Natural killer cell (primary cell): ENCODE results near the gene CSGALNACT2. TPM values are rescaled to one million over a fixed set of nuclear protein-coding genes. Genes with fewer than 3 reads are reported as not detected.
A peak's percentile ranks its signal among the peaks of the same experiment; 100 is the strongest.

Experiments used
- ATAC-seq, 3 donors: fragments of 150-1000 bp in 2 of 3; fragments of 200-7000 bp in 1 of 3; cut with Tn5 transposase; 1 replicate in 1 of 3; 2 replicates in 2 of 3; pipeline ENCODE4 v1.10.0; 2021; ENCODE audit warnings: mild to moderate bottlenecking in 2 of 3, moderate library complexity in 2 of 3
- DNase-seq, 2 donors: peaks; one replicate each; pipeline versions ENCODE4 v3.0.0 to v3.0.0-alpha.2; 2013 to 2021; ENCODE audit warnings: mixed read lengths in 1 of 2
- H3K27ac ChIP-seq: one replicate; pipeline ENCODE4 v1.5.1; 2013; ENCODE audit warnings: mild to moderate bottlenecking, low read length
- H3K27me3 ChIP-seq: one replicate; pipeline ENCODE4 v1.6.1; 2013; ENCODE audit warnings: low read length; ENCODE audit not compliant: control insufficient read depth, insufficient read depth
- H3K36me3 ChIP-seq: one replicate; pipeline ENCODE4 v1.6.1; 2013; ENCODE audit warnings: low read length; ENCODE audit not compliant: control insufficient read depth, insufficient read depth
- H3K4me1 ChIP-seq: one replicate; pipeline ENCODE4 v1.6.1; 2013; ENCODE audit warnings: low read length; ENCODE audit not compliant: control insufficient read depth, insufficient read depth
- H3K4me3 ChIP-seq: one replicate; pipeline ENCODE4 v1.5.1; 2013; ENCODE audit warnings: low read length
- H3K9me3 ChIP-seq: one replicate; pipeline ENCODE4 v1.6.1; 2013; ENCODE audit warnings: low read length; ENCODE audit not compliant: control insufficient read depth, insufficient read depth
- H3K27ac Mint-ChIP-seq, 2 donors: one replicate each; pipeline ENCODE4 v1.8.0; 2022; ENCODE audit warnings: mild to moderate bottlenecking in 2 of 2, mixed read lengths in 2 of 2, moderate library complexity in 1 of 2
- H3K27me3 Mint-ChIP-seq, 2 donors: one replicate each; pipeline ENCODE4 v1.8.0; 2022; ENCODE audit warnings: low read depth in 2 of 2, mixed read lengths in 2 of 2
- H3K36me3 Mint-ChIP-seq: one replicate; pipeline ENCODE4 v1.8.0; 2022; ENCODE audit warnings: mixed read lengths
- H3K4me1 Mint-ChIP-seq, 2 donors: one replicate each; pipeline ENCODE4 v1.8.0; 2022; ENCODE audit warnings: mixed read lengths in 2 of 2
- H3K4me3 Mint-ChIP-seq: one replicate; pipeline ENCODE4 v1.8.0; 2022; ENCODE audit warnings: mild to moderate bottlenecking, moderate library complexity, mixed read lengths
- H3K9me3 Mint-ChIP-seq, 2 donors: one replicate each; pipeline ENCODE4 v1.8.0; 2022; ENCODE audit warnings: mixed read lengths in 2 of 2
- CTCF ChIP-seq: fragments of 200-600 bp; IDR thresholded peaks from one replicate; pipeline ENCODE4 v1.8.0; 2022; ENCODE audit warnings: antibody characterized with exemption
- WGBS: methylation state at CpG from one replicate; pipeline ENCODE4 v1.1.7; 2013; ENCODE audit warnings: missing lambda C conversion rate; ENCODE audit not compliant: insufficient coverage; 5-methylcytosine and 5-hydroxymethylcytosine counted together
- intact Hi-C: fragments of 100-400 bp; cut with micrococcal nuclease; formaldehyde crosslinking; loops from one replicate; pipeline ENCODE4 v1.14.2; 2022
- total RNA-seq, 4 donors: library from RNA; stranded (reverse); fragments of 120-200 nt in 1 of 4; gene quantifications; one replicate each; pipeline versions ENCODE4 v1.2.3 to v1.2.4, GENCODE V29; 2013 to 2022

The CSGALNACT2 gene
- total RNA-seq, 3 donors from 2014 or later (not counting 1 experiment from before 2014, with no cell fraction given) = 49.9 to 57.4 (median 52.8) TPM

- 72% methylated on average over 19 of the region's 19 CpGs for WGBS
- DNase-seq (no peak), ATAC-seq (no peak)
- Histone ChIP-seq H3K9me3 (no peaks in the 10 kb centered on the region), H3K4me3 (no peak overlapping the region), H3K4me1 (peaks cover 32% of the 10 kb centered on the region), H3K27me3 (no peaks in the 10 kb centered on the region), H3K27ac (peak overlapping the region; percentile 75), H3K36me3 (no peaks in the 10 kb centered on the region)
- Mint-ChIP-seq H3K4me3 (peak overlapping the region; percentile 76), H3K4me1 (peaks cover 25 to 34% of the 10 kb centered on the region in 2 donors), H3K9me3 (no peaks in the 10 kb centered on the region), H3K27me3 (no peaks in the 10 kb centered on the region), H3K27ac (peak overlapping the region; percentile 90 to 95), H3K36me3 (no peaks in the 10 kb centered on the region)
- intact Hi-C loops = loop anchor here (1.0 to 2.0 kb wide), 2 partner anchors 16 to 18 kb away; partner anchors contain the start of gene CSGALNACT2
- TF ChIP-seq CTCF = no peak
These were observed 17.9 kb upstream of the CSGALNACT2 start for GRCh38 chr10:43120116-43120928.

- ATAC-seq (peak; percentile 95 to 99 (median 97)), DNase-seq (peak; percentile 61 to 71)
- Histone ChIP-seq H3K4me3 (no peak overlapping the region), H3K27me3 (no peaks in the 10 kb centered on the region), H3K4me1 (peaks cover 34% of the 10 kb centered on the region), H3K36me3 (no peaks in the 10 kb centered on the region), H3K9me3 (no peaks in the 10 kb centered on the region), H3K27ac (peak overlapping the region; percentile 75)
- Mint-ChIP-seq H3K9me3 (no peaks in the 10 kb centered on the region), H3K27ac (peak overlapping the region; percentile 90 to 95), H3K4me3 (peak overlapping the region; percentile 76), H3K4me1 (peaks cover 25 to 34% of the 10 kb centered on the region in 2 donors), H3K27me3 (no peaks in the 10 kb centered on the region), H3K36me3 (no peaks in the 10 kb centered on the region)
- 0% methylated on average over 3 of the region's 3 CpGs for WGBS
- intact Hi-C loops = loop anchor here (1.0 to 2.0 kb wide), 2 partner anchors 16 to 17 kb away; partner anchors contain the start of gene CSGALNACT2
- no peak for TF ChIP-seq CTCF
These were observed 17.3 kb upstream of the CSGALNACT2 start for GRCh38 chr10:43120929-43121314.

- H3K4me3 Mint-ChIP-seq = peak overlapping the region; percentile 76
- intact Hi-C loops = loop anchor here (2.0 kb wide), 1 partner anchor 17 kb away; no protein-coding TSS in a partner anchor
- H3K27ac Mint-ChIP-seq = peak overlapping the region; percentile 90 to 95
- H3K4me1 Mint-ChIP-seq = peaks cover 25 to 34% of the 10 kb centered on the region in 2 donors
- no peak overlapping the region for H3K4me3 ChIP-seq
- no peaks in the 10 kb centered on the region for H3K27me3 ChIP-seq
- H3K9me3 ChIP-seq = no peaks in the 10 kb centered on the region
- peaks cover 39% of the 10 kb centered on the region for H3K4me1 ChIP-seq
- H3K9me3 Mint-ChIP-seq = no peaks in the 10 kb centered on the region
- no peaks in the 10 kb centered on the region for H3K36me3 Mint-ChIP-seq
- H3K36me3 ChIP-seq = no peaks in the 10 kb centered on the region
- no peaks in the 10 kb centered on the region for H3K27me3 Mint-ChIP-seq
- DNase-seq = peak in 1 of 2 donors; percentile 33
- TF ChIP-seq CTCF = no peak
- ATAC-seq = peak in 1 of 3 donors; percentile 10
- peak overlapping the region; percentile 75 for H3K27ac ChIP-seq
- WGBS = 58% methylated on average over 1 of the region's 1 CpG
These were observed 16.8 kb upstream of the CSGALNACT2 start for GRCh38 chr10:43121444-43121843.
